ENCODE data around the gene KHDC4. TPM values are rescaled to one million over a fixed set of nuclear protein-coding genes. Genes with fewer than 3 reads are reported as not detected.
A peak's percentile ranks its signal among the peaks of the same experiment; 100 is the strongest.

KHDC4 gene
- total and polyA plus RNA-seq, 9 of the 15 experiments (the other 6 are each of a cell fraction or from before 2014, with no cell fraction given): 12.1 to 185 (median 65.6) TPM

GRCh38 chr1:155975375-155976061 is 41.3 kb upstream of the KHDC4 start (continued):
- no peak for TF ChIP-seq PKNOX1 (IDR thresholded peaks at IDR 0.05)
- TF ChIP-seq RBM17 (IDR thresholded peaks at IDR 0.05; ENCODE audit: borderline replicate concordance, low read depth, low read length): no peak
- TF ChIP-seq KAT7 (CRISPR knock-in tag; IDR thresholded peaks at IDR 0.05; ENCODE audit: borderline replicate concordance): 0 out of 2 replicates have a peak, but pooled peaks have one; percentile 65
- TF ChIP-seq ZNF583 (CRISPR knock-in tag; IDR thresholded peaks at IDR 0.05): no peak

- Histone ChIP-seq H3K79me2 (ENCODE audit: control insufficient read depth, insufficient read depth, low read length) (peaks cover 97% of the 10 kb centered on the region), H3K4me1 (replicated peaks in 1 of 2; ENCODE audit: control insufficient read depth in 2 of 2, insufficient read depth in 2 of 2, low read length in 2 of 2) (peaks cover 58 to 74% of the 10 kb centered on the region in 2 experiments), H3K36me3 (ENCODE audit: control insufficient read depth, insufficient read depth, low read length) (peaks cover 41% of the 10 kb centered on the region; the same call in 2 of the 3 replicates), H3K27me3 (ENCODE audit: control insufficient read depth in 2 of 2, insufficient read depth in 2 of 2, low read length in 2 of 2) (no peaks in the 10 kb centered on the region), H3K4me2 (ENCODE audit: insufficient read depth, low read length) (peak overlapping the region; percentile 97), H3K9me1 (ENCODE audit: control insufficient read depth, insufficient read depth, low read length) (no peaks in the 10 kb centered on the region), H3K9me3 (replicated peaks; ENCODE audit: control insufficient read depth, insufficient read depth, low read depth, low read length) (no peaks in the 10 kb centered on the region), H3K9ac (ENCODE audit: insufficient read depth in 1 of 2, low read depth in 2 of 2, low read length in 2 of 2) (peak overlapping the region; percentile 89 to 97), H3K27ac (ENCODE audit: extremely low read depth, low read depth, low read length) (peak overlapping the region; percentile 93), H3K4me3 (peak overlapping the region; percentile 82; the same call in 1 of the 2 replicates), H4K20me1 (replicated peaks; ENCODE audit: control insufficient read depth, insufficient read depth, low read length) (peaks cover 14% of the 10 kb centered on the region; the same call in 1 of the 2 replicates), H2AFZ (ENCODE audit: low read depth, low read length) (no peak overlapping the region)
- 72% methylated on average over 13 of the region's 13 CpGs for WGBS (ENCODE audit: insufficient coverage, low coverage, missing lambda C conversion rate)
- no TSS peak for BruUV-seq (replicated peaks)
- CTCF ChIA-PET (ENCODE audit: low intra/inter-chr PET ratio): no interaction called here
- DNase-seq (ENCODE audit: extremely low read depth in 1 of 4, low spot score in 3 of 4) (no peak), ATAC-seq (no peak), FAIRE-seq (no peak)
- POLR2A ChIA-PET: interaction anchor here (0.6 to 8.5 kb wide), 13 partner anchors 9 to 227 kb away, joined by 3 to 50 read pairs (median 3); partner anchors contain the start of genes KHDC4 and SYT11
- TF ChIP-seq POLR2G (IDR thresholded peaks at IDR 0.05; ENCODE audit: low read depth, low read length) (0 out of 2 replicates have a peak, but pooled peaks have one; percentile 27), TSHZ1 (CRISPR knock-in tag; IDR thresholded peaks at IDR 0.05) (no peak), RBFOX2 (IDR thresholded peaks at IDR 0.05; ENCODE audit: low read depth, low read length) (peak; percentile 48), TFAP4 (CRISPR knock-in tag; IDR thresholded peaks at IDR 0.05; ENCODE audit: borderline replicate concordance) (0 out of 2 replicates have a peak, but pooled peaks have one; percentile 14)
- intact Hi-C loops (cut with micrococcal nuclease): no loop called here
- in situ Hi-C loops (cut with MboI): no loop called here
Measured at GRCh38 chr1:155974208-155975115, 40.2 kb upstream of the KHDC4 start.

All from K562 (cell line).